Measurements from ENCODE around the gene ADIPOR1.

- TF ChIP-seq CTCF (IDR thresholded peaks at IDR 0.05) (no peak), POLR2AphosphoS5 (IDR thresholded peaks at IDR 0.05; ENCODE audit: insufficient read depth in 1 of 2, low read depth in 1 of 2) (no peak), POLR2A (IDR thresholded peaks at IDR 0.05) (no peak)
Observed at GRCh38 chr1:202951437-202951836, 6.7 kb downstream of the ADIPOR1 start.
